HG03575 (cell line): ENCODE data around the gene PSMB9.

ENCODE experiments used
- ATAC-seq: cut with Tn5 transposase; IDR thresholded peaks from one replicate; pipeline ENCODE4 v1.9.1; 2021; ENCODE audit not compliant: unreplicated experiment, insufficient number of reproducible peaks, low FRiP score; ENCODE audit errors: extremely low read depth

Gene PSMB9

DNA sequence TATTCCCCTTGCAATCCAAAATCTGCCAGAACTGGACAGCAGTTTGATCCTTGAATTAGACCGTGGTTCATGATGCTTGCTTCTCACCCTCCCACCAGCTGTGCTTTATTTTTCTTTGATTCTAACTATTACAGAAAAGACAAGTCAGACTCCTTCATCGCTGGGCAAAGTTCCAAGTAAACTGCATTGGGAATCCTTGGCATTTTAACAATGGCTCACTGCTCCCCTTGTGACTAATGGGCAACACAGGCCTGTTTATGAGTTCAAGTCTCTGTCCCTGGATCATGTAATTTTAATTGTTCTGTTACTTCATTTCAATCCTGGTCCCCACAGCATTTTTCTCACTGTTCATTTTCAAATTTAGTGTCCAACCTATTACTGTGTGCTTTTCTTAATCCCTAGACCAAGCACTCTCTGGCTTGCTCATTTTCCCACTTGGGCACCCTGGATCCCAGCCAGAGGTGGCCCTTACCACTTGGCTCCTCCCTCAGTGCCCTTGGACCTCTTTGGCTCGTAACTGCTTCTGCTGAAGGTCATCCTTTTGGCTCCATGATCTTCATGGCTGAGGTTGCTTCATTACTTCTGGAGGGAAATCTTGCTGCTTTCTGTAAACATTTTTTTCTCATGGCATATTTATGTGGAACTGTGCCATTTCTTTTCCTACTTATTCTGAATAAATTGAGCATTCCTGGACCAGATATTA lies 32.8 kb downstream of the PSMB9 start:
- ATAC-seq = no peak

DNA sequence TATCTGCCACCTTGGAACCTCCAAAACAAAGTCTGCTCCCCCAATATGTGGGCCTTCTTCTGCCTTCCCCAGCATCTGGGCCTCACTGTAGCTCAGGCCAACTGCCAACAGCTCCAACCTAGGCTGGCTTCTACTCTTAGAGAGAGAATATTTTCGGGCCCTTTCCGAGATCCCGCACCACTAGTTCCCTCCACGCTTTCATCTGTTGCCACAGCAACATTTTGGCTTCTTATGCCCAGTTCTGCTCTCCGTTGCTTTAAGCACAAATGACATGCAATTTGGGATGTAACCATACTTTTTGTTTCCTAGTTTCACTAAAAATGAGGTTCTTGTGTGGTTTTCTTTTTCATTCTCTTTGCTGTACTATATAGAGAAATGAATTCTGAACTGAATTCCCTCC lies 33.6 kb downstream of the PSMB9 start:
- ATAC-seq = no peak

- ATAC-seq = no peak
These were observed 34.6 kb downstream of the PSMB9 start for GRCh38 chr6:32888576-32888975.

DNA sequence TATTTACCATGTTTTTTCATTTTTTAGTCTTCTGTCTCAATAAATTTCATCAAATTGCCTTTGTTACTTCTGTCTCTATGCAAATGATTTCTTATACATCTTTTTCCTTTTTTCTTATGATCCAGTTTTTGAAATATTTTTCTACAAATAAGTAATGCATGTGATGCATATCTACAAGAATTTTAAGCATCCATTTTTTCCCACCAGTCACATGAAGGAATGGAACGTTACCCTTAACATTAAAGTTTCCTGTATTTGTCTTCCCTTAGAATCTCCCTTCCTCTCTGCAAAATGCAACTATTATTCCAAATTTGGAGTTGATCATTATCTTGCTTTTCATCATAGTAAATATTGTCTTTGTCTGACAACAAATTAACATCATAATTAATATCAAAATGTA lies 35.5 kb downstream of the PSMB9 start:
- no peak for ATAC-seq

- no peak for ATAC-seq
These were observed 36.8 kb downstream of the PSMB9 start for GRCh38 chr6:32890831-32891230.

DNA sequence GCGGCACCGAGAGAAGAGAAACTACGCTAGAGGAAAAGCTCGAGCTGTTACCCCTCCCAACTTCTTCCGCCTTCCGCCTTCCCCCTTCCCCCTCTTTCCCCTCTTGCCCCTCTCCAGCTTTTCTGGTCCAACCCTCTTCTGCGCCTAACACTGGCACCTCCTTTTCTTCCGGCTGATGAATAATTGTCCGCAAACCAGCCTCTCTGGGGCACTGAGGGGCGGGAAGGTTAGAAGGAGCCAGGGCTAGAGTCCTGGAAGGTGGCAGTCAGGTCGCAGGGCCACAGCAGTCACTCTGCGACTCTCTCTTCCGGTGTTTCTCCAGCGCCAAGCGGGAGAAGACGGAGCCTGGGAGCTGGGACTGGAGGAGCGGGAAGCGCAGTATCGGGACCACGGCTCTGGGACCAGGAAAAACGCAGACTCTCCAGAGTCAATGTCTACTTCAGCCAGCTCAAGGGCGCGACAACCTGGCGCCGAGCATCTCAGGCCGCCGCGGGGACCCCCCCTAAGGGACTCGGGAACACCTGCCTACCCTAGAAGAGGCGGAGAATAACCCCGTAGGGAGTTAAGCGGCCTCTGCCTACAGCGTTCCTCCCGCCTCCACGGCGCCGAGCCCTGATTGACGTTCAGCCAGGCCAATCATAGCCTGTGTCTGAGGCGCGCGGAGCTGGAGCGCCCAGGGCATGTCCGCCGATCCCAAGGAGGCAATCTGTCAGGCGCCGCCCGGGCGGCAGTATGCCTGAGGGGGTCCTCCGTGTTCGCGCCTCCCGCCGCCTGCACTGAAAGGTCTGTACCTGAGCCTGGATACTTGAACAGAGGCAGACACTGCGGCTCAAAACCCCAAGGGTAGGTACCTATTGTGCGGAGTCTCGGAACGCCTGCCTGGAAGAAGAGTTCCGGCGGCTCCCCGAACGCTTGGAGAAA lies 40.4 kb downstream of the PSMB9 start:
- ATAC-seq = peak; percentile 87

GRCh38 chr6:32895006-32895345 lies 41.0 kb downstream of the PSMB9 start:
- ATAC-seq = no peak

- no peak for ATAC-seq
These were observed 50.0 kb downstream of the PSMB9 start for GRCh38 chr6:32903952-32904351.

GRCh38 chr6:32905078-32905477 lies 51.1 kb downstream of the PSMB9 start:
- no peak for ATAC-seq

GRCh38 chr6:32906539-32906938 lies 52.5 kb downstream of the PSMB9 start:
- ATAC-seq = no peak

DNA sequence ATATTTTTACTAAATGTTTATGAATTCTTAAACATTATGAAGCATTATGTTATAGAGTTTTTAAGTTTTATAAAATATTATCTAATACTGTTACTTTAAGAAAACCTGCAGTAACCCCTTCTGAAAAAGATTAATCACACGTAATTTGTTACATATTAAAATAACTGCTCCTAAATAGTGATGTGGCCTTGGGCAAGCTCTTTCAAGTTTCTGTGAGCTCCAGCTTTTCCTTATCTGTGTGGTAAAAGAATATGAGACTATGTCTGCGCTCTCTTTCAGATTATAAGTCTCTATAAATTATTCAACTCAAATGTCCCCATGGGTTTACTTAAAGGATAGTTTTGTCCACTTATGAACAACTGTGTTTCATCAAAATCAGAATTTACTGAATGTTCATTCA lies 54.9 kb downstream of the PSMB9 start:
- no peak for ATAC-seq
